NCI-H69 (cell line): Measurements from ENCODE around the gene MBD2.

Source experiments
- DNase-seq: peaks from one replicate; lab custom pipeline; 2025; lab: John Stamatoyannopoulos, UW

The MBD2 gene

DNA sequence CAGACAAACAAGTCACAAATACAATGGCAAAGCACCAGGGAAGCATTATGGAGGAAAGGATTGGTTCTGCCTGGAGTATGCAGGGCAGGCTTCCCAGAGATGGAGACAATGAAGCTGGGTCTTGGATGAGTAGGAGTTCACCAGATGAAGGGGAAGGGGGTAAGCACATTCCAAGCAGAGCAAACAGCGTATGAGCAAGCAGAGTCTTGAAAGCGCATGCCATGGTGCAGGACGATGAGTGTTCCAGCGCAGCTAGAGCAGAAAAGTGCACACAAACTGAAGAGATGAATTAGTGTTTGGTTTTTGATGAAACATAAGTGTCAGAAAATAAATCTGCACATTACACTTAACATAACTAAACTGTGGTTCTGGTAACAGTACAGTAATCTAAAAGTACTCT, 21.6 kb downstream of the MBD2 start:
- DNase-seq: no peak

DNA sequence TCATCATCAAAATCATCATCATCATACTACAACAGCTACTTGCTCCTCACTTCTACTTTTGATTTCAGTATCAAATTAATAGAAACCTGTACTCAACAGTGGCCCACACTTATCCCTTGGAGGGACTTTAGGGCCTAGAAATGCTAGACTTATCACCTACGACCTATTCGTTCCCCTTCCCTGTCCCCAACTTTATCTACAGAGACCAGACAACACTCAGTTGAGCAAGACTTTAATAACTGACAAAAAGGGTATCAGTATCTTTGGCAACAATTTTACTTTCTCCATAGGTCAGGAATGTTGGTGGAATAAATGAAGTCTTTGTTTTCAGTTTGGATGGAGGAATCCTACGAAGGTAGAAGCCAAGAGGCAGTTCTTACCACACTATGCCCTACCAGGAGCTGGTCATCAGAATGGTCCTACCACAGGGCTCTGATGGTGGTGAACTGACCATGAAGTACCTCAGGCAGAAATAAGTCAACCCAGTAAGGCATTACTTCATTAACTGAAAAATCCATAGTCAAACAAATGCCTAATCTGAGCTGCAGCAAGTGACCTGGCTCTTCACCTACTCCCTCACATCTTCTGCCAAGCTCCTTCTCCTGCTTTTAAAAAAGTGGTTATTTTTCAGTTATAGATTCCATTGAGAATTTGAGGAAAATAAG, 26.6 kb downstream of the MBD2 start:
- no peak for DNase-seq

DNA sequence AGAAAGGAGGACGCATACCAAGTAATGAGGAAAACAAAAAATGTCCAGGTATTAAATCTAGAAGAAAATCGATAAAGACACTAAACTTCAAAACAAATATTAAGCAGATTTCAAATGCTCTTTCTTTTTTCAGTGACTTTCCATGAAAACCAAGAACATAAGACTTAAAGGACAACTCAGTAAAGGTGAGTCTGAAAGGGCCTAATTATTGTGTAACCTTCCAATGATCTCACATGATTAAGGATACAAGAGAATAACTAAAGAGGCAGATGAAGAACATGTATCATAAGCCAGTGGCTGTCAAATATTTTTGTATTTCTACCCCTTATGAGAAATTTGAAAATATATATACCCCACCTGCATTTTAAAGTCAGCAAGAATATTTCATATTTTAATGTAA, 30.7 kb downstream of the MBD2 start:
- no peak for DNase-seq

DNA sequence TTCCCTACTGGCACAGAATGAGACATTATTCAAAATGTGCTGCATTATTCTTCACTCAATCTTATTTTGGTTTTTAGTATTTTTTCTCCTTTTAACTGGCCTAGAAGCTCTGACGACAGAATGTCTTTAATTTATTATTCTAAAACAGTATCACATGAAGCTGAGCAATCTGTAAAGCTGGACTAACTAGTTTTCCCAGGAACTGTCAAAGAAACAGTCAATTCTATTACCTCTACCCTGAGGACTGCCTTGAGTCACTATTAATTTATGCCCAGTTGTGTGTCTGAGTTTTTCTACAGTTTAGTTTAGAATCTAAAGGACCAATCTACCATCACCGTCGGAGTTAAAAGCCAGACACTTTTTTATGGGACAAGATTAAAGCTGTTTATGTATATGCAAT, 31.6 kb downstream of the MBD2 start:
- DNase-seq: no peak

DNA sequence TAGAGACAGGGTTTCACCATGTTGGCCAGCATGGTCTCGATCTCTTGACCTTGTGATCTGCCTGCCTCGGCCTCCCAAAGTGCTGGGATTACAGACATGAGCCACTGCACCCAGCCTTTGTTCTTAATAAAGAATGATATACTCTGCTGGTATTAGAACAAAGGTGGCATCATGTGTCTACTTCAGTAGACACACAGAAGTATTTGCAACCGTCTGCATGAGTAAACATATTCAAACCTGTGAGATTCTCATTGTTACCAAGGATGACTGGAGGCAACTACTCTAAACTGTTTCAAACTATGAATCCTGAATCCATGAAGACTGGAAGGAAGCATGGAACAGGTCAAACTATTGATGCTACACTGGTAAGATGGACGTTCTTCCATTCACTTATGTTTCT, 32.1 kb downstream of the MBD2 start:
- DNase-seq: no peak

DNA sequence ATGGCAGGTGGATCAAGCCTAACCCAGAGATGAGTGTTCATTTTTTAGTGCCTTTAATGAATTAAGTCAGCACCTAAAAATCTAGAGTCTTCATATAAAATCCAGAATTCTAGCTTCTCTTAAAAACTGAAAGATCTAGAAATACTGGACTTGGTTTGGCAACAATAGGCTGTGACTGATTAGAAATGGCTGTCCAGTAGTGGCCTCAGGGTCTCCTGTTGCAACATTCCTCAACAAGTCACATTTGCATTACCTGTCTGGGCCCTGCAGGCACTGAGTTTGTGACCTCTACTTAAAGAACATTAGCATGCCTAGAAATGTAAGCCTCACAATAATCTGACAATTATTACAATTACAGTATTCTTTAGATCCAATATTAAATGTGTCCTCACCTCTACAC, 33.1 kb downstream of the MBD2 start:
- no peak for DNase-seq

DNA sequence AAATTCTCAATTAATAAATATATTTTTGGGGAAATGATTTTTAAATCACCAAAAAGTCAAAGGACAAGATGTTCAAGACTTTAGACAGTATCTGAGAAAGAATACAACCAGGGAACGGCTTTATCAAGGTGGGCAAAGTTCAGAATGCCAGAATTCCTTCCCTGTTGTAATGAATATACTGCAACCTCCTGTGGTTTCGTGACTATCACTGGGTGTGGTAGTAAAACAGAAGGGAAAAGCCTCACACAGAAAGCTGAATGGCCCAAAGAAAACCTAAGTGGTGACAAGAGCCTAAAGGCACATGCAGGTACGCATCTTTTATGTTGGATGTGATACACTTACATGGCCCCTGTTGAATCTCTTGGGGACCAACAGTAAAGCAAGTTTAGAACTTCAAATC, 37.1 kb downstream of the MBD2 start:
- no peak for DNase-seq

DNA sequence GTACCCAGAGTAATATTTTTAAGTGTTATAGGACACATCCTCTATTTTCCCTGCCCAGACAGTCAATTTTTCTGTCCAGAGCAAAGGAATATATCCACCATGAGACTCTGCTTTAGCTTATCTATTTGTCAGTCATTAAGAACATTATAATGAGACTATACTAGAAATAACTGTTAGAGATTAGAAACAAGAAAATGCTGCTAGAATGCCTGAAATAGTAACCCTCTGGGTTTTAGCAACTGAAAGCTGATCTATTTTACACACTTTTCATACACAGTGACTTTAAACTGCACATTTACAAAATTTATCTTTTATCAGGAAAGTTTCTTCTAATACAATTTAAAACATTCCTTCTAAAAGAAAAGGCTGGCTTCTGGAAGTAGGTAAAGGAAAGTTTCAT, 39.6 kb downstream of the MBD2 start:
- DNase-seq: no peak

DNA sequence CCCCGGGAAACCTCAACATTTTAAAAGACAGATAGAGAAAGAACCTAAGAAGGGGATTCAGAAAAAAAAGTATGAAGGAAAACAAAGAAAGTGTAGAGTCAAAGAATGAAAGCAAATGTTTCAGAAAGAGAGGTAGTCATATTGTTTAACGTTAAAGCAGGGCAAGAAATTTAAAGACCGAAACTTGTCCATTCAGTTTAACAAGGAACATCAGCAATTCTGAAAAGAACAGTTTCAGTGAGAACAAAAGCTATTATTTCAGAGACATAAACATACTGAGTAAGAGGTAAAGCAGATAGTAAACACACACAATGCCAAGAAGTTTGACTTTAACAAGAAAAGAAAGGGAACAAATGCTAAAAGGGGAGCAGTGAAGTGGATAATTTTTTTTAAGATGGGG, 41.1 kb downstream of the MBD2 start:
- no peak for DNase-seq

DNA sequence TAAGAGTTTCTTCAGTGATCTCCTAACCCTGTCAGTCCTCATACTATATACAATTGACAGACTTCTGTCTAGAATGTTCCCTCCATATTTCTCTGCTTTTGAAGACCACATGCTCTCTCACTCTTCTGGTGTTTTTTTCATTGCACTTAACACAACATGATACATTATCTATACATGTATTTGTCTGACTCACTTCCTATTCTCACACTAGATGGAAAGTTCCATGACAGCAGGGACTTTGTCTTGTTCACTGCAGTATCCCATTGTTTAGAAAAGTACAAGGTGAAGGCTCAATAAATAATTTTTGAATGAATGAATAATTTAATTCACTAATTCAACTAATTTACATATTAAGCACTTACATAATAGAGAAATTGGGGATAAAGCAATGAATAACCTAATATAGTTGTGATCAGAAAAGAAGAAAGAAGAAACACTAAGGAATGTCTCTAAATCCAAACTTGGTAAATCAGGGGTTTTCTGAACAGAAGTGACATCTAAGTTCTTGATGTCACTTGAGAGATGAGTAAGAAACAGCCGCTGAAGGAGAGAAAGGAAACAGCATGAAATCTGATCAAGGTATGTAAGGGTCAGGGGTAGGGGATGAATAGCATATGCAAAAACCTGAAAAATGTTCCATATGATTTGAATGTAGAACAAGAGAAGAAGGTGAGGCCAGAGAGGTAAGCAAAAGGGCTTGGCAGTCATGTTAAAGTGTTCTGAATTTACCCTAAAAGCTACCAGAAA, 42.4 kb downstream of the MBD2 start:
- DNase-seq: no peak

DNA sequence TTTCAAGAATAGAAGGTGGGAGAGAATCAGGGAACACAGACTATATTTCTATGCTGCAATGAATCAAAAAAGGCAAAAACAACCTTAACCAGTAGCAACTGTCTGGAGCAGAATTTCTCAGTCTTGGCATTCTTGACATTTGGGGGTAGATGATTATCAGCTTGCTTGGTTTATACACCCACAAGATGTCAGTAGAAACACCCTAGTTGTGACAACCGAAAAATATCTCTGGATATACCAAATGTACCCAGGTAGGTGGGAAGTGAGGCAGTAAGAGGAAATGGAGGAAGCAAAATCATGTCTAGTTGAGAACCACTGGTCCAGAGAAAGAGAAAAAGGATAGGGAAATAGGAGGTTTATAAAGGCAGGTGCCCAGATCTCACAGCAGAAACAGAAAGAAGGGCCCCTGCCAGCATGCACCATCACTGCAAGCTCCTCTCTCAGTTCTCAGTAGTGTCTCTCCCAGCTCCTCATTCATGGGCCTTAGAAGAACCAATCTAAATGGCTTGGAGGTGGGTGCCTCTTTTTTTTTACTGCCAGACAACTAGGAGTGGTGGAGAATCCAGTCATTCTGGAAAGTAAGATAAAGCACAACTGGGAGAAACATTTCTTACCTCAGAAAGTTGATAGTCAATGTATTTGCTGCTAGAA, 50.4 kb downstream of the MBD2 start:
- DNase-seq: no peak

DNA sequence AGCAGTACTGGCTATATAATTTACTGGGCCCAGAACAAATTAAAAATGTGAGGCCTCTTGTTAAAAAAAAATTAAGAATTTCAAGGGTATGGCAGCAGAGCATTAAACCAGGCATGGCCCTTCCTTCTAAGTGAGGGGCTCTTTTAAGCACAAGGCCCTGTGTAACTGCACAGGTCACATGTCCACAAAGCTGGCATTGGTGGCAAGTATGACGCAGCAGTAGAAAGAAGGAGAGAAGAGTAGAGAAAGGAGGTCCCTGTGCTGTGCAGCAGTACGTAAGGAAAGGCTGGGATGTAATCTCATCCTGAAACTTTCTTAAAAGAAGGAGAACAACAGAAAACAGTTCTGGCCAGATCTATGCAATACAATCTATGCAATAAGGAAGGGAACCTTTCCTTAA, 51.2 kb downstream of the MBD2 start:
- DNase-seq: no peak

DNA sequence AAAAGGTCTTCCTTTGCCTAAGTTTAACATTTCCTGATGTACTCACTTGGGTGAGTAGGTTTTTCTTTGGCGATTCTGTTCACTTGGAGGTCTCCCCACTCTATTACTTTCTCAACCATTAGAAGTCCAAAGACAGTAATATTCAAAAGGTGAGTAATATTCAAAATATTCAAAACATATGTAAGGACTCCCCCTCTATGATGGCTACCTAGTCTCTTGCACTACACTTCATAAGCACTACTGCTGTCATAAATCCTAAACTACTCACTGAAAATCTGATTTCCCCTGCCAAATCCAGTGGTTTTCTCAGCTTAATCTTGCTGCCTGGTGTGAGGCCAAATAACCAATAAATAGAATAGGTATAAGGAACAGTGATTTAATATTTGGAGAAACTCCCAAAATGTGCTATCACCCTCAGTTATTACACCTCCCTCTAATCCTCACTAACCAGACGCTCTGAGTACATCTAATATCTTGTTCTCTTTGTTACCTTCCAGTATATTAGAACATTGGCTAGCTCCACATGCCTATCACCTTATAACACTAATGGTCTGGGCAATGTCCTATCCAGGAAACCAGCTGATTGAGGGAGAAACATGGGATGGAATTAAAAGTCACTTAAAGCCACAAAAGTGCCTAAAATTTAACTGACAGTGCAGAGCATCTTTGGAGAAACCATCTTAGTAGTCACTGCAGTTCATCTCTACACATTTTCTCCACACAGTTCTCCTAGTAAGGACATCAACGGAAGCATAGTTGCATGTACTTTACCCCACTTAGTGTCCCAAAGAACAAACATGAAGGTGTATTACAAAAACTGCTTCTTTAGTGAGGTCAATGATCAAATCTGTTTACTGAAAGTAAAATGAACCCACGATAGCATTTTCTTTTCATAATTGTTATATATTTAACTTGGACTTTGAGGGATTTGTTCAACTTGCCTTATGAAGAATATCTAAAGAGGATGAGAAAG, 54.8 kb downstream of the MBD2 start:
- no peak for DNase-seq

DNA sequence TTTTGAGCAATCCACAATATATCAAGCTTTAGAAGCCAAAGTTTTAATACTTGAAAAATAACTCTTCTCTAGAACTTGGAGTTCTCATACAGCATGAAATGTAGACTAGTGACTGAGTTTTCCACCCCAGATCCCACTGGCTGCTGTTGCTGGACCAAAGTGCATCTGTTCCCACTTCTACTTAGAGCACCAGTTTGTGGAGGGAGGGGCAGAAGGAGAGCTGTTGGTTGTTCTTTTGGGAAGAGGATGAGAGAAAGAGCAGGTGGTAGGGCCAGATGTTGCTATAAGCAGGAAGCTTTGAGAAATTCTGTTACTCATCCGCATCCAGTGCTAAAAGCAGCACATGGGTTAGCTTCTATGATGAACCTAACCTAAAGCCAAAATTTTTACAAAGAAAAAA, 59.0 kb downstream of the MBD2 start:
- DNase-seq: peak; percentile 22

DNA sequence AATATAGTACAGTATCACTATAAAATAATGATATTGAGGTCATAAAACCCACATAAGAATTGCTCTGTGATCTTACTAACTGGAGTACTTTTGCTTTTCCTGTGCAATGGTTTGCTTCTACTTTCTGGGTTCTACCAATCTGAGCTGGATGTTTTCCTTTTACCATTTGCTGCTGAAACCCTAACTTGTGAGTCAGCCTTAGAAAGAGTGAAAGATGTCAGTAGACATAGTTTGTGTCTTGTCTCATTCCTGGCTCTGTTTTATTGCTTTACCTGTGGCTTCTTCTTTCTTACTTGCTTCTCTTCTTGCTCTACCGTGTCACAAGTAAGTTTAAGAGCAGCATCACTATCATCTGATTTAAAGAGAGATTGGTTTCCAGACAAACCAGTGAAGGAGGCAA, 61.0 kb downstream of the MBD2 start:
- DNase-seq: no peak

DNA sequence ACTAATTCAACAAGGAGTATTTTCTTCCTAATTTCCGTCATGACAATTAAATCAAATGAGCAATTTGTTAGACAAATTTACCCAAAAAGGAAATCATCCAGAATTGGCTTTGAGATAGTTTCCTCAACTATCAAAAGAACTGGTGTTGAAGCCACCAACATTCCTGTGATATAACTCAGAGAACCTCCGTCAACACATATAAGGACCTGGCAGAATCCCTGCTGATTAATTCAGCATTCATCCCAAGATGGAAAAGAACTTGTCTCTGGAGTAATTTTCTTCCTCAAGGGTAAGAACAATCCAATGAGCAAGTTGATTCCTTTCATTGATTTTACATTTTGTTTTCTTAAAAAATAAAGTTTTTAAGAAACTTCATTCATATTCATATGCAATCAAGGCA, 62.0 kb downstream of the MBD2 start:
- no peak for DNase-seq

DNA sequence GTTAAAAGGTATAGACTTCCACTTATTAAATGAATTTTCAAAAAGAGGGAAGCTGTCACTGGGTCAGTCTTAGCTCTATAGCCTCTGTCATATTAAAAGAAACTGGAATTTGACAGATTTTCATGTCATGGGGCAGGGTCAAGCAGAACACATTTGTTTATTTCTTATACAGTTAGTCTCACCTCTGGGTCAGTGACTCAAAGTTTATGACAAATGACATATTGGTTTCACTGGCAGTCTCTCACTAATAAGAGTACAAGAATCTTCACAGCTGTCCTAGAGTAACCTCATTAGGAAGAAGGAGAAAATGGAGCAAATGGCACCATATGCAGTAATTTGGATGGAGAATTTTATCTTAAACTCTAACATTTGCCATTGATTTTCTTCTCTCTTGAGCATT, 63.2 kb downstream of the MBD2 start:
- DNase-seq: no peak

DNA sequence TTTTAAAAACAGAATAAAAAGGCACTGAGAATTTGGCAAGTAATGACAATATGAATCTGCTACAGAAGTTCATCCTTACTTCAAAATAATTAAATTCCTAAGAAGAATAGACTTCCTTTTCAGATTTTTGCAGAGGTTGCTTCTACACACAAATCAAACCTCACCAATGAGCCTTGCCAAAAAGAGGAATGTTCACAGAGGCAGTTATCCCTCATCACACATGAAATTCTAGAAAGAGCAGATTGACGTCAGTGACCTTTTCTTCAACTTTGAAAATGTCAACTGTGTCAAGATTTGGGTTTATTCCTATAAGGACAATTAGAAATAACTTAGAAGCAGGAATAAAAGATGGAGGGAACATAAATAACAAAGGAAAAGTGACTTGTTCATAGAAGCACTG, 64.6 kb downstream of the MBD2 start:
- no peak for DNase-seq

DNA sequence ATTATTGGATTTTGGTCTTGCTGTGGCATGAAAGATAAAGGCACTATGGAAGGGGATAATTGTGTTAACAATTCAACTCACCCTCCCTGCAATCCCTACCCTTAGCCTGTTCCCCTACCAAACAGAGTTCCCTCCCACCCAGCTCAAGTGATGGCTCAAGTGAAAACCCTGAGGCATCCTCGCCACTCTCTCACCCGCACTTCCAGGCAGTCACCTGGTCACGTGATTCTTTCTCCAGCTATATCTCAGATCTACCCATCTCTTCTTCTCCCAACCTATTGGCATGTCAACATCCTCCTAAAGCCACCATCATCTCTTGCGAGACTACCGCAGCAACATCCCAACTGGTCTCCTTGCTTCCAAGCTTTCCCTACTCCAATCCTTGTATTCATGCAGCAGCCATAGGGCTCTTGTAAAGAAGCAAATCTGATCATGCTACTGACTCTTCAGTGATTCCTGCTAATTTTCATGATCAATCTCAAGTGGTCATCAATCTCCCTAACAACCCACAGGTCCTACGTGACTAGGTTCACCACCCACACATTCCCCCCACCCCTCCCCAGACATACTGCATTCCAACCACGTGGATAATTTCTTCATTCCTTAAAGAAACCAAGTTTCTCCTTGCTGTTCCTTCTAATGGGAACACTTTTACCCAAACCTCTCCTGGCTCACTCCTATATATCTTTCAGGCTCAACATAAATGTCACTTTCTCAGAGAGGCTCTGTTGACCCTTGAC, 66.7 kb downstream of the MBD2 start:
- DNase-seq: no peak

DNA sequence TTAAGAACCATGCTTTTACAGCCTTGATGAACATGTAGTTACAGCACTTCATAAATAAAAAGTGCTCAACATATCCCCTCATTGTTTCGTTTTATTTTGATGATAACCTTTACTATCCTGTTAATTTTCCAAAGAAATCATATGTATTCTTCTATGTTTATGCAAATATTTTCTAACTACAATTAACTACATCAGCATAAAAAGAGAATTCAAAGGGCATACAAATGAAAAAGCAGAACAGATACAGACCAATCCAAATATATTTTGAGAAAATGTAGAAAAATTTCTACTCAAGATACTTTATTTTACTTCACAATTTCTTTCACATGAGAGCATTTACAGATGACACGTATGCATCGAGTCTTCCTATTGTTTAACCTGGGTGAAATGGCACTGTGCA, 69.1 kb downstream of the MBD2 start:
- DNase-seq: no peak

DNA sequence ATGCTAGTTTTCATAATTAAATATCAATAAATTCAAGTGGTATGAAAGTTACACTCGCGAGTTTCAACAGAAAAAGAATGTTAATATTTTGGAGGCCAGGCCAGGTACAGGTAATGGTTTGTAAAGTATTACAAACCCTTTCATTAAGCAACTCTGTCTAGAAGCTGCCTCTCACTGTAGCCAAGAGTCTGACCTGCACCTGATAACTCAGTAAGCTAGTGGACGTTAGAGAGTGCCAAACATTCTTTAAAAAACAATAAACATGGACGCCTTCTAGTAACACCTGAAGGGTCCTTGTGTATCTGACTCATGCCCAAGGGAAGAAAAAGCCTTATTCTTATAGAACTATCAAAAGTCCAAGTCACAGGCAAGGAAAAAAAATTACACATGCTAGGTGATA, 70.2 kb downstream of the MBD2 start:
- no peak for DNase-seq

DNA sequence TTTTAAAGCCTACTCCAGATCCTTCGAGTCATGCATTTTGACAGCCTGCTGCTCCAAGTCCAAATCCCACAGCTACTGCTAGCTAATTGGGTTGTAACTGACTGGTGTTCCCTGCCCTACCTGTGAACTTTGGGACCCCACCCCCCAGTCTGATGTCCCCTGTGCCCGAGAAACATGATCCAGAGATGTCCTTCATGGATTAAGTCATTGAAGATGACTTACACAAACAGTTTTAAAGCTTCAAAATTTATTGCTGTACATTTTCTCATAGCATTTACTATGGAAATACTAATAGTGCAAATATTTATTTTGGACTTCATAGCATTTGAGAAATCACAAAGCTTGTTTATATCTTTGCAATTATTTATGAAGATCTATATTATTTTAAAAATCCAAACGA, 73.1 kb downstream of the MBD2 start:
- no peak for DNase-seq
